Transverse colon (tissue), 4 donors: Measurements from ENCODE around the gene ARCN1. TPM values are rescaled to one million over a fixed set of nuclear protein-coding genes. Genes with fewer than 3 reads are reported as not detected.
A peak's percentile ranks its signal among the peaks of the same experiment; 100 is the strongest.

Experiments used
- DNase-seq: peaks from one replicate; pipeline ENCODE4 v3.0.0-alpha.2; 2019
- H3K27ac ChIP-seq, 4 donors: fragments of 200-600 bp; sonication (generic); 2 replicates each; pipeline ENCODE4 v1.5.1; 2016 to 2018; ENCODE audit warnings: inconsistent platforms in 4 of 4
- H3K27me3 ChIP-seq: fragments of 200-600 bp; sonication (generic); 2 replicates; pipeline ENCODE4 v1.5.1; 2017; ENCODE audit warnings: inconsistent platforms
- H3K36me3 ChIP-seq, 4 donors: fragments of 200-600 bp; sonication (generic); 2 replicates each; pipeline ENCODE4 v1.5.1; 2017 to 2019; ENCODE audit warnings: inconsistent platforms in 4 of 4
- H3K4me1 ChIP-seq, 4 donors: fragments of 200-600 bp; sonication (generic); 2 replicates each; pipeline ENCODE4 v1.5.1; 2017 to 2020; ENCODE audit warnings: inconsistent platforms in 4 of 4
- H3K4me3 ChIP-seq, 4 donors: fragments of 200-600 bp; sonication (generic); 1 replicate in 1 of 4; 2 replicates in 3 of 4; pipeline versions ENCODE4 v1.5.1 to v1.6.1; 2017 to 2019; ENCODE audit warnings: inconsistent platforms in 4 of 4
- H3K9me3 ChIP-seq, 2 donors: fragments of 200-600 bp; sonication (generic); 2 replicates each; pipeline ENCODE4 v1.5.1; 2017 to 2019; ENCODE audit warnings: inconsistent platforms in 2 of 2
- EP300 ChIP-seq: sonication (generic); formaldehyde crosslinking; IDR thresholded peaks from one replicate; pipeline ENCODE4 v1.6.1; 2017; ENCODE audit warnings: antibody characterized with exemption, low read depth
- POLR2A ChIP-seq: fragments of 450-650 bp; IDR thresholded peaks from one replicate; pipeline ENCODE4 v1.6.1; 2016; ENCODE audit warnings: antibody characterized with exemption, mild to moderate bottlenecking, moderate library complexity
- POLR2AphosphoS5 ChIP-seq, 3 donors: sonication (generic); formaldehyde crosslinking; IDR thresholded peaks; one replicate each; pipeline ENCODE4 v1.6.1; 2016; ENCODE audit warnings: antibody characterized with exemption in 3 of 3
- WGBS, 2 donors: methylation state at CpG; one replicate each; pipeline ENCODE4 v1.1.5; 2018; ENCODE audit warnings: low coverage in 1 of 2; 5-methylcytosine and 5-hydroxymethylcytosine counted together
- in situ Hi-C, 4 donors: fragments of 200-750 bp; cut with MboI; loops; one replicate each; pipeline versions ENCODE4 v1.15.0 to v1.15.1; 2017; ENCODE audit warnings: low sequenced_read_pairs in 3 of 4, low pct_ligation_motif_present in 1 of 4, low pct_unique_long_range_greater_than_20kb in 1 of 4
- intact Hi-C: fragments of 100-400 bp; cut with DNase I; formaldehyde crosslinking; loops from one replicate; pipeline ENCODE4 v1.15.1; 2023; ENCODE audit warnings: low total_unique reads
- total RNA-seq, 4 donors: library from RNA; depleted of rRNA; stranded (reverse); fragments of >200 nt; gene quantifications; one replicate each; pipeline ENCODE4 v1.1.0, GENCODE V29; 2016
- TF ChIP-seq, protein P1 (sequence below), 5 experiments: fragments of 200-600 bp in 3 of 5; fragments of 450-650 bp in 2 of 5; sonication (generic) in 3 of 5; IDR thresholded peaks; 1 replicate in 2 of 5; 2 replicates in 3 of 5; pipeline ENCODE4 v1.5.1; 2016 to 2017; ENCODE audit warnings: antibody characterized with exemption in 5 of 5, inconsistent platforms in 3 of 5, mild to moderate bottlenecking in 2 of 5, moderate library complexity in 1 of 5

ARCN1 gene
- total RNA-seq, 4 donors from 2014 or later, result 27.9 to 80.3 (median 61.0) TPM

- Histone ChIP-seq H3K9me3 (no peaks in the 10 kb centered on the region), H3K27ac (peak overlapping the region; percentile 72 to 86 (median 80)), H3K4me3 (peak overlapping the region; percentile 64 to 84 (median 68)), H3K4me1 (peaks cover 9 to 30% (median 23%) of the 10 kb centered on the region in 4 donors), H3K27me3 (no peaks in the 10 kb centered on the region), H3K36me3 (no peaks in the 10 kb centered on the region)
- in situ Hi-C loops, result no loop called here
- intact Hi-C loops, result no loop called here
- WGBS, 2 donors, result 7 to 18% methylated on average over 6 to 17 of the region's 31 CpGs
- TF ChIP-seq POLR2A (no peak), EP300 (no peak), POLR2AphosphoS5 (IDR thresholded peaks at IDR 0.05) (no peak)
- TF ChIP-seq, protein P1, sequence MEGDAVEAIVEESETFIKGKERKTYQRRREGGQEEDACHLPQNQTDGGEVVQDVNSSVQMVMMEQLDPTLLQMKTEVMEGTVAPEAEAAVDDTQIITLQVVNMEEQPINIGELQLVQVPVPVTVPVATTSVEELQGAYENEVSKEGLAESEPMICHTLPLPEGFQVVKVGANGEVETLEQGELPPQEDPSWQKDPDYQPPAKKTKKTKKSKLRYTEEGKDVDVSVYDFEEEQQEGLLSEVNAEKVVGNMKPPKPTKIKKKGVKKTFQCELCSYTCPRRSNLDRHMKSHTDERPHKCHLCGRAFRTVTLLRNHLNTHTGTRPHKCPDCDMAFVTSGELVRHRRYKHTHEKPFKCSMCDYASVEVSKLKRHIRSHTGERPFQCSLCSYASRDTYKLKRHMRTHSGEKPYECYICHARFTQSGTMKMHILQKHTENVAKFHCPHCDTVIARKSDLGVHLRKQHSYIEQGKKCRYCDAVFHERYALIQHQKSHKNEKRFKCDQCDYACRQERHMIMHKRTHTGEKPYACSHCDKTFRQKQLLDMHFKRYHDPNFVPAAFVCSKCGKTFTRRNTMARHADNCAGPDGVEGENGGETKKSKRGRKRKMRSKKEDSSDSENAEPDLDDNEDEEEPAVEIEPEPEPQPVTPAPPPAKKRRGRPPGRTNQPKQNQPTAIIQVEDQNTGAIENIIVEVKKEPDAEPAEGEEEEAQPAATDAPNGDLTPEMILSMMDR (IDR thresholded peaks at IDR 0.05), result no peak
- DNase-seq, result peak; percentile 60
Observed at GRCh38 chr11:118530180-118530682, 42.0 kb upstream of the ARCN1 start.

- Histone ChIP-seq H3K9me3 (no peaks in the 10 kb centered on the region), H3K27ac (peak within 1 kb of the TSS; percentile 72 to 86 (median 80)), H3K4me1 (peaks cover 9 to 30% (median 23%) of the 10 kb centered on the region in 4 donors), H3K36me3 (no peaks in the 10 kb centered on the region), H3K27me3 (no peaks in the 10 kb centered on the region), H3K4me3 (peak within 1 kb of the TSS; percentile 64 to 84 (median 68))
- WGBS, 2 donors, result 0 to 2% methylated on average over 1 to 92 of the region's 94 CpGs
- intact Hi-C loops, result no loop called here
- in situ Hi-C loops, result no loop called here
- TF ChIP-seq POLR2AphosphoS5 (IDR thresholded peaks at IDR 0.05) (peak in 1 of 3 donors; percentile 44), EP300 (no peak), POLR2A (peak; percentile 44)
- TF ChIP-seq, protein P1 (IDR thresholded peaks at IDR 0.05), result no peak
- peak; percentile 71 for DNase-seq
Observed at GRCh38 chr11:118530683-118531596, 41.3 kb upstream of the ARCN1 start, which contains the start of gene TMEM25. TSS of gene TMEM25 (plus strand) at chr11:118531192. CDS start at chr11:118531802, 610 bp downstream.

DNA sequence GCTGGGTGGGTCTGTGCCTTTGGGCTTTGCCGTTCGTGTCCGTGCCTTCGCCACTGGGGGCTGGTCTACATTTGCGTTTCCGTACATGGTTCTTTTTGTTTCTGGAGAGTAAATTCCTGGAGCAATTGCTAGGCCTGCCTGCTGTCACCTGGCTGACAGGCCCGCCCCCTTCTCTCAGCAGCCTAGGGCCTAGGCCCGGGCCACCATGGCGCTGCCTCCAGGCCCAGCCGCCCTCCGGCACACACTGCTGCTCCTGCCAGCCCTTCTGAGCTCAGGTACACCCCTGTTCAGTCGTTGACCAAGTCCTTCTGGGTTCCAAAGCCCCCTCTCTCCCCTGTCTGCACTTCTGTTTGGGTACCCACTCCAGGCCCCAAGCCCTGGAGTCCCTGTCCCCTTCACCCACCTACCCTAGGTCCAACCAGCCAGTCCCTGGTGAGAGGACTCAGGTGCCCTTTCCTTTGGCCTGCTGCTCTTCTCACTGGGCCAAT lies 40.6 kb upstream of the ARCN1 start:
- H3K36me3 ChIP-seq, result no peaks in the 10 kb centered on the region
- no peak for DNase-seq
- TF ChIP-seq POLR2AphosphoS5 (IDR thresholded peaks at IDR 0.05) (no peak), EP300 (no peak), POLR2A (no peak)
- TF ChIP-seq, protein P1 (IDR thresholded peaks at IDR 0.05), result no peak
- peaks cover 9 to 27% (median 23%) of the 10 kb centered on the region in 4 donors for H3K4me1 ChIP-seq
- no peaks in the 10 kb centered on the region for H3K9me3 ChIP-seq
- in situ Hi-C loops (no loop called here), intact Hi-C loops (no loop called here)
- no peaks in the 10 kb centered on the region for H3K27me3 ChIP-seq
- 22% methylated on average over 12 of the region's 12 CpGs; no CpG with 5 or more reads in 1 of the 2 donors for WGBS, 2 donors
- H3K27ac ChIP-seq, result peak overlapping the region in 3 of 4 donors; percentile 76 to 86 (median 83)
- H3K4me3 ChIP-seq, result peak overlapping the region; percentile 64 to 84 (median 68)

DNA sequence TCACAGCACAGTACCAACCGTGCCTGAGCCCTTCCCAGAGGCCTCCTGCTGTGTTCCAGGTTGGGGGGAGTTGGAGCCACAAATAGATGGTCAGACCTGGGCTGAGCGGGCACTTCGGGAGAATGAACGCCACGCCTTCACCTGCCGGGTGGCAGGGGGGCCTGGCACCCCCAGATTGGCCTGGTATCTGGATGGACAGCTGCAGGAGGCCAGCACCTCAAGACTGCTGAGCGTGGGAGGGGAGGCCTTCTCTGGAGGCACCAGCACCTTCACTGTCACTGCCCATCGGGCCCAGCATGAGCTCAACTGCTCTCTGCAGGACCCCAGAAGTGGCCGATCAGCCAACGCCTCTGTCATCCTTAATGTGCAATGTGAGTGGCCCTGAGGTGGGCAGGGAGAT lies 40.1 kb upstream of the ARCN1 start:
- peaks cover 9 to 25% (median 21%) of the 10 kb centered on the region in 4 donors for H3K4me1 ChIP-seq
- DNase-seq, result no peak
- H3K4me3 ChIP-seq, result peak overlapping the region in 1 of 4 donors; percentile 66
- no peaks in the 10 kb centered on the region for H3K27me3 ChIP-seq
- peak overlapping the region in 2 of 4 donors; percentile 76 to 86 for H3K27ac ChIP-seq
- 75 to 89% methylated on average over 4 to 7 of the region's 10 CpGs for WGBS, 2 donors
- no peaks in the 10 kb centered on the region for H3K36me3 ChIP-seq
- H3K9me3 ChIP-seq, result no peaks in the 10 kb centered on the region
- intact Hi-C loops, result no loop called here
- in situ Hi-C loops, result no loop called here
- TF ChIP-seq EP300, result no peak
- no peak for TF ChIP-seq POLR2A
- no peak for TF ChIP-seq POLR2AphosphoS5 (IDR thresholded peaks at IDR 0.05)
- TF ChIP-seq, protein P1 (IDR thresholded peaks at IDR 0.05), result no peak
